GM12873 (cell line): Measurements from ENCODE around the gene CFH.

ENCODE experiments used
- CTCF ChIP-seq: IDR thresholded peaks from 2 replicates; pipeline ENCODE4 v1.5.1; 2012; ENCODE audit warnings: low read depth, mild to moderate bottlenecking, moderate library complexity, low read length, control low read depth; ENCODE audit not compliant: insufficient read depth; ENCODE audit errors: missing control alignments

CFH gene

GRCh38 chr1:196773713-196774112, 121.9 kb downstream of the CFH start:
- TF ChIP-seq CTCF: no peak

- no peak for TF ChIP-seq CTCF
Measured at GRCh38 chr1:196774175-196774574, 122.3 kb downstream of the CFH start.

- TF ChIP-seq CTCF: no peak
Measured at GRCh38 chr1:196774603-196775002, 122.8 kb downstream of the CFH start, which contains the start of gene CFHR3. TSS of gene CFHR3 (plus strand) at chr1:196774840. CDS start at chr1:196774887, 47 bp downstream.

GRCh38 chr1:196777603-196778002, 125.8 kb downstream of the CFH start:
- TF ChIP-seq CTCF: no peak

GRCh38 chr1:196779093-196779492, 127.2 kb downstream of the CFH start:
- no peak for TF ChIP-seq CTCF
